K562 (cell line): ENCODE results near the gene ARPC4. TPM values are rescaled to one million over a fixed set of nuclear protein-coding genes. Genes with fewer than 3 reads are reported as not detected.
A peak's percentile ranks its signal among the peaks of the same experiment; 100 is the strongest.

Experiments
- ATAC-seq: fragments of 200-7000 bp; cut with Tn5 transposase; 3 replicates; pipeline ENCODE4 v1.9.1; 2020; ENCODE audit warnings: moderate library complexity
- BruUV-seq: library from RNA; stranded (reverse); fragments of 400-500 nt; replicated peaks from 2 replicates; lab custom pipeline; 2021; lab: Mats Ljungman, UMichigan
- CTCF ChIA-PET: fragments of 300-600 bp; formaldehyde crosslinking; extraction: SDS; loops from one replicate; lab custom pipeline; 2021; ENCODE audit warnings: low intra/inter-chr PET ratio; lab: Yijun Ruan, JAX
- POLR2A ChIA-PET: fragments of 300-600, 350-650 bp; sonication (Branson Sonifier 250); formaldehyde crosslinking; extraction: SDS; loops from one replicate; lab custom pipeline; 2021; ENCODE audit warnings: antibody characterized with exemption, inconsistent platforms; lab: Yijun Ruan, JAX
- DNase-seq, 4 experiments: peaks; one replicate each; pipeline versions ENCODE4 v3.0.0 to v3.0.0-alpha.2; 2011 to 2018; ENCODE audit warnings: low spot score in 3 of 4, mixed read lengths in 3 of 4; ENCODE audit errors: extremely low read depth in 1 of 4
- FAIRE-seq: peaks from 2 replicates; lab custom pipeline; 2011; peaks lifted over from hg19 to GRCh38; lab: Jason Lieb, UNC
- H2AFZ ChIP-seq: 2 replicates; pipeline ENCODE4 v1.6.0; 2011; ENCODE audit warnings: low read depth, low read length, control low read depth, inconsistent platforms
- H3K27ac ChIP-seq: fragments of 200-600 bp; 3 replicates; pipeline ENCODE4 v1.8.0; 2011; ENCODE audit warnings: low read depth, mild to moderate bottlenecking, control low read depth, inconsistent platforms, low read length, moderate library complexity, mixed read lengths; ENCODE audit errors: extremely low read depth
- H3K27me3 ChIP-seq, 2 experiments: fragments of 300-600 bp in 1 of 2; 2 replicates in 1 of 2; 3 replicates in 1 of 2; pipeline versions ENCODE4 v1.6.0 to v1.8.0; 2011; ENCODE audit warnings: inconsistent platforms in 2 of 2, low read length in 2 of 2, mild to moderate bottlenecking in 1 of 2, mixed read lengths in 1 of 2, moderate library complexity in 1 of 2; ENCODE audit not compliant: control insufficient read depth in 2 of 2, insufficient read depth in 2 of 2
- H3K36me3 ChIP-seq: fragments of 300-600 bp; 3 replicates; pipeline ENCODE4 v1.8.0; 2011; ENCODE audit warnings: mild to moderate bottlenecking, low read length, inconsistent platforms; ENCODE audit not compliant: control insufficient read depth, insufficient read depth
- H3K4me1 ChIP-seq, 2 experiments: fragments of 200-600 bp in 1 of 2; replicated peaks in 1 of 2; 2 replicates in 1 of 2; 3 replicates in 1 of 2; pipeline versions ENCODE4 v1.5.1 to v1.8.0; 2011; ENCODE audit warnings: inconsistent platforms in 2 of 2, low read length in 2 of 2, mild to moderate bottlenecking in 1 of 2, mixed read lengths in 1 of 2, moderate library complexity in 1 of 2; ENCODE audit not compliant: control insufficient read depth in 2 of 2, insufficient read depth in 2 of 2
- H3K4me2 ChIP-seq: 2 replicates; pipeline ENCODE4 v1.6.1; 2011; ENCODE audit warnings: low read length, control low read depth, inconsistent platforms, mixed read lengths; ENCODE audit not compliant: insufficient read depth
- H3K4me3 ChIP-seq: fragments of 200-600 bp; sonication (generic), shearing (Covaris generic); 2 replicates; pipeline ENCODE4 v1.5.1; 2016; ENCODE audit warnings: control low read depth, inconsistent platforms
- H3K79me2 ChIP-seq: fragments of 200-600 bp; 3 replicates; pipeline ENCODE4 v1.8.0; 2011; ENCODE audit warnings: low read length, inconsistent platforms; ENCODE audit not compliant: control insufficient read depth, insufficient read depth
- H3K9ac ChIP-seq, 2 experiments: 2 replicates each; pipeline versions ENCODE4 v1.6.0 to v1.6.1; 2011; ENCODE audit warnings: low read depth in 2 of 2, low read length in 2 of 2, control low read depth in 1 of 2, inconsistent platforms in 1 of 2, mild to moderate bottlenecking in 1 of 2, mixed read lengths in 1 of 2; ENCODE audit not compliant: insufficient read depth in 1 of 2
- H3K9me1 ChIP-seq: one replicate; pipeline ENCODE4 v1.6.0; 2011; ENCODE audit warnings: inconsistent platforms, mild to moderate bottlenecking, low read length, moderate library complexity; ENCODE audit not compliant: control insufficient read depth, insufficient read depth
- H3K9me3 ChIP-seq: replicated peaks from 2 replicates; pipeline ENCODE4 v1.5.1; 2011; ENCODE audit warnings: low read depth, low read length, inconsistent platforms; ENCODE audit not compliant: control insufficient read depth, insufficient read depth
- H4K20me1 ChIP-seq: replicated peaks from 2 replicates; pipeline ENCODE4 v1.6.1; 2011; ENCODE audit warnings: low read length, inconsistent platforms, mixed read lengths; ENCODE audit not compliant: control insufficient read depth, insufficient read depth
- CEBPB ChIP-seq: fragments of 450-650 bp; IDR thresholded peaks from 2 replicates; pipeline ENCODE4 v1.6.1; 2016; ENCODE audit warnings: missing genetic modification characterization, missing compliant biosample characterization
- CEBPG ChIP-seq, 3 experiments: fragments of 200-800 bp in 1 of 3; sonication (Bioruptor generic) in 1 of 3; sonication (generic) in 1 of 3; formaldehyde crosslinking in 1 of 3; IDR thresholded peaks in 2 of 3; conservative IDR thresholded peaks in 1 of 3; 2 replicates each; pipeline versions ENCODE4 v1.6.1 to v1.8.0; 2016 to 2022; ENCODE audit warnings: missing compliant biosample characterization in 2 of 3, missing genetic modification characterization in 2 of 3, mild to moderate bottlenecking in 1 of 3, missing genetic modification reagents in 1 of 3
- POLR2G ChIP-seq: fragments of 200-400 bp; formaldehyde crosslinking; IDR thresholded peaks from 2 replicates; pipeline ENCODE4 v1.6.1; 2017; ENCODE audit warnings: low read depth, mild to moderate bottlenecking, antibody characterized with exemption, low read length, moderate library complexity
- RBFOX2 ChIP-seq: fragments of 200-400 bp; formaldehyde crosslinking; IDR thresholded peaks from 2 replicates; pipeline ENCODE4 v1.6.1; 2017; ENCODE audit warnings: low read depth, mild to moderate bottlenecking, low read length, moderate library complexity
- ZNF707 ChIP-seq: fragments of 250-450 bp; sonication (Bioruptor Pico); conservative IDR thresholded peaks from 2 replicates; pipeline ENCODE4 v1.8.0; 2022; ENCODE audit warnings: inconsistent platforms, mild to moderate bottlenecking, moderate library complexity
- WGBS: fragments of 100-300 bp; shearing (Covaris generic); methylation state at CpG from one replicate; pipeline ENCODE4 v1.1.6; 2016; ENCODE audit warnings: low coverage, mixed read lengths; ENCODE audit not compliant: insufficient coverage; ENCODE audit errors: missing lambda C conversion rate; 5-methylcytosine and 5-hydroxymethylcytosine counted together
- in situ Hi-C: fragments of 300-500 bp; cut with MboI; formaldehyde crosslinking; loops from 4 replicates; pipeline ENCODE4 v1.15.0; 2018; ENCODE audit warnings: inconsistent platforms, mixed read lengths
- intact Hi-C: fragments of 100-400 bp; cut with micrococcal nuclease; formaldehyde crosslinking; loops from 2 replicates; pipeline ENCODE4 v1.14.2; 2022
- polyA plus RNA-seq, 8 experiments: library from polyadenylated mRNA; depleted of rRNA in 4 of 8; stranded (reverse) in 5 of 8; unstranded in 3 of 8; fragments of >200 nt; fragmentation: Nextera tagmentation in 2 of 8; fragmentation: Illumina TruSeq in 1 of 8; extraction: Ambion mirVana in 2 of 8; extraction: Trizol in 1 of 8; gene quantifications; 2 replicates each; pipeline versions ENCODE4 v1.2.1 to v1.2.3, GENCODE V29; 2011 to 2014; ENCODE audit warnings: inconsistent platforms in 1 of 8, missing spikeins in 1 of 8
- total RNA-seq, 7 experiments: library from RNA; depleted of rRNA in 6 of 7; stranded (reverse); fragments of >200 nt in 6 of 7; fragmentation: Illumina TruSeq in 2 of 7; extraction: Trizol in 2 of 7; gene quantifications; 2 replicates each; pipeline versions ENCODE4 v1.2.1 to v1.2.3, GENCODE V29; 2011 to 2021; ENCODE audit warnings: low replicate concordance in 1 of 7

ARPC4 gene
- total and polyA plus RNA-seq, 9 of the 15 experiments (the other 6 are each of a cell fraction or from before 2014, with no cell fraction given), result 20.1 to 153 (median 119) TPM

DNA sequence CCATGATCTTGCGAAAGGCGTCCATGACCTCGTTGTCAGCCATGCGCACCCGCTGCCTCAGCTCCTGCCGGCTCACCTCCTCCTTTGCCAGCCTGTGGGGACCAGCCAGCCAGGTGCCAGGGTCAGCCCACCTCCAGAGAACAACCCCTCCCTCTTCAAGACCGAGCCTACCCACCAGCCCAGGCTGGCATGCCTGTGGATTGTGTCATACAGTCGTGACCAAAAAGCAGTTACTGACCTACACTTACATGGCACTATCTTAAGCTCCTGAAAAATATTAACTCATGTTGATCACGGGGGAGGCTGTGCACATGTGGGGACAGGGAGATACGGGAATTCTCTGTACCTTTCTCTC lies 12.4 kb upstream of the ARPC4 start:
- ChIA-PET POLR2A (interaction anchor here (0.8 to 1.6 kb wide), 5 partner anchors 11 to 53 kb away, joined by 3 to 5 read pairs (median 5); partner anchors contain the start of genes ARPC4, BRPF1 and CAMK1), CTCF (interaction anchor here (0.6 kb wide), 1 partner anchor 546 kb away, joined by 6 read pairs; no protein-coding TSS in a partner anchor)
- H3K27ac ChIP-seq, result peak overlapping the region; percentile 9; the same call in 1 of the 3 replicates
- ATAC-seq (no peak), FAIRE-seq (no peak), DNase-seq (no peak)
- TF ChIP-seq CEBPB (tag) (0 out of 2 replicates have a peak, but pooled peaks have one; percentile 22), CEBPG (CRISPR knock-in tag; IDR thresholded peaks at IDR 0.05) (0 out of 2 replicates have a peak, but pooled peaks have one; percentile 10), CEBPG (tag; conservative IDR thresholded peaks at IDR 0.05 in 1 of 2, IDR thresholded peaks at IDR 0.05 in 1 of 2) (no peak), ZNF707 (CRISPR knock-in tag) (no peak), RBFOX2 (peak; percentile 35; the same call in 1 of the 2 replicates), POLR2G (peak; percentile 62)
- H2AFZ ChIP-seq, result no peak overlapping the region
- H3K9me3 ChIP-seq, result no peaks in the 10 kb centered on the region
- BruUV-seq, result no TSS peak
- no peaks in the 10 kb centered on the region for H3K79me2 ChIP-seq
- no peaks in the 10 kb centered on the region for H4K20me1 ChIP-seq
- no peaks in the 10 kb centered on the region for H3K9me1 ChIP-seq
- H3K27me3 ChIP-seq, result no peaks in the 10 kb centered on the region
- H3K36me3 ChIP-seq, result peaks cover 45% of the 10 kb centered on the region
- 72% methylated on average over 10 of the region's 10 CpGs for WGBS
- H3K4me1 ChIP-seq, result peaks cover 18 to 20% of the 10 kb centered on the region in 2 experiments
- H3K4me2 ChIP-seq, result no peak overlapping the region
- intact Hi-C loops, result loop anchor here (5.0 kb wide), 1 partner anchor 152 kb away; the partner anchor contains the start of gene CRELD1
- peak overlapping the region in 1 of 2 experiments; percentile 83; a peak in 3 of 4 replicates for H3K9ac ChIP-seq
- in situ Hi-C loops, result no loop called here
- no peak overlapping the region for H3K4me3 ChIP-seq
